GM10266 (cell line): ENCODE results near the gene CTTN.

Experiments used
- DNase-seq: peaks from one replicate; pipeline ENCODE4 v3.0.0; 2012; ENCODE audit errors: extremely low spot score
- TF ChIP-seq, protein P1 (sequence below): IDR thresholded peaks from 2 replicates; pipeline ENCODE4 v1.5.1; 2012; ENCODE audit warnings: mild to moderate bottlenecking, low read depth; ENCODE audit not compliant: control insufficient read depth, insufficient read depth; ENCODE audit errors: missing control alignments

The CTTN gene

DNA sequence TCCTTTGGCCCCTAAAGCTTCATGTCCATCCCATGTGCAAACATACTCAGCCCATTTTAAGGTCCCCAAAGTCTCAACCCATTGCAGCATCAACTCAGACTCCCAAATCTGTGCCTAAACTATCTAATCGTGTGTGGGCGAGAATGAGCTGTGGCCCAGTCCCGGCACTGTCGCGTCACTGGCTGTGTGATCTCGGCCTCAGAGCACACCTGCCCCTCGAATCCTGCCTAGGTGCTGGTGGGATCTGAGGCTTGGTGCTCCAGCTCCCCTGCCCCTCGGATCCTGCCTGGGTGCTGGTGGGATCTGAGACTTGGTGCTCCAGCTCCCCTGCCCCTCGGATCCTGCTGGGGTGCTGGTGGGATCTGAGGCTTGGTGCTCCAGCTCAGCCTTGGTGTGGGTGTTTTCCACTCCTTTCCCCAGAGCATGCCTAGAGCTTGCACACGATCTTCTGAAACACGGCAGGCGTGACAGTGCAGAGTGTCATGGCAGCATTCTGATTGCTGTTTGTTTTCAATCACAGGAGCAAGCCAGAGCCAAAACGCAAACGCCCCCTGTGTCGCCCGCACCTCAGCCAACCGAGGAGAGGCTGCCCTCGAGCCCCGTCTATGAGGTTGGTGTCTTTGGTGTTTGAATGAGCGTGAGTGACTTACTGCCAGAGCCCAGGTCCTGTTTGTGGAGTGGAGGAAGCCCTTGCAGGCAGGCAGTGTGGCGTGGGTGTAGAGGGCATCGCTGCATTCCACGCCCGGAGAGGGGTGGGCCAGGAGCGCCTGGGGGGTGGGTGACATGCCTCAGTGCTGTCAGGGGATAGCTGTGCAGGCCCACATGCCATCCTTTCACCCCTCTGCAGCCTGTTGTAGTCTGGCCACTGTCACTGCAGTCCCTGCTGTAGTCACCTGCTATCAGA, 32.6 kb downstream of the CTTN start:
- DNase-seq = no peak
- TF ChIP-seq, protein P1, sequence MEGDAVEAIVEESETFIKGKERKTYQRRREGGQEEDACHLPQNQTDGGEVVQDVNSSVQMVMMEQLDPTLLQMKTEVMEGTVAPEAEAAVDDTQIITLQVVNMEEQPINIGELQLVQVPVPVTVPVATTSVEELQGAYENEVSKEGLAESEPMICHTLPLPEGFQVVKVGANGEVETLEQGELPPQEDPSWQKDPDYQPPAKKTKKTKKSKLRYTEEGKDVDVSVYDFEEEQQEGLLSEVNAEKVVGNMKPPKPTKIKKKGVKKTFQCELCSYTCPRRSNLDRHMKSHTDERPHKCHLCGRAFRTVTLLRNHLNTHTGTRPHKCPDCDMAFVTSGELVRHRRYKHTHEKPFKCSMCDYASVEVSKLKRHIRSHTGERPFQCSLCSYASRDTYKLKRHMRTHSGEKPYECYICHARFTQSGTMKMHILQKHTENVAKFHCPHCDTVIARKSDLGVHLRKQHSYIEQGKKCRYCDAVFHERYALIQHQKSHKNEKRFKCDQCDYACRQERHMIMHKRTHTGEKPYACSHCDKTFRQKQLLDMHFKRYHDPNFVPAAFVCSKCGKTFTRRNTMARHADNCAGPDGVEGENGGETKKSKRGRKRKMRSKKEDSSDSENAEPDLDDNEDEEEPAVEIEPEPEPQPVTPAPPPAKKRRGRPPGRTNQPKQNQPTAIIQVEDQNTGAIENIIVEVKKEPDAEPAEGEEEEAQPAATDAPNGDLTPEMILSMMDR = no peak

DNA sequence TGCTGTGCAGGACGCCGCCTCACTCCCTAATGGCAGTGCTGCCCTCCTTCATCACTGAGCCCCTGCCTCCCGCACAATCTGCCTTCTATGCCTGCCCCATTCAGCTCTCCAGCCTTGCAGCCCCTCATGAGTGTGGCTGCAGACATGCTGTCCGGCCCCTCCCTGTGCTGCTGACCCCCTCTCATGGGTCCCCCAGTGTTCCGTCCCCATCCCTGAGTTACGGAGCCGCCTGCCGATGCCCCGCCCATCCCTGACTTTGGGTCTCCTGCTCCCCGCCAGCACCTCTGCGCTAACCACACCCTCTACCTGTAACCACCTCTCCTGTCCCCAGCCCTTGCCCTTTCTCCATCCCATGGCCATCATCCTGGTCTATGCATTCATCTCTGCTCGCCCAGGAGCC, 33.3 kb downstream of the CTTN start:
- TF ChIP-seq, protein P1 = no peak
- DNase-seq = no peak

DNA sequence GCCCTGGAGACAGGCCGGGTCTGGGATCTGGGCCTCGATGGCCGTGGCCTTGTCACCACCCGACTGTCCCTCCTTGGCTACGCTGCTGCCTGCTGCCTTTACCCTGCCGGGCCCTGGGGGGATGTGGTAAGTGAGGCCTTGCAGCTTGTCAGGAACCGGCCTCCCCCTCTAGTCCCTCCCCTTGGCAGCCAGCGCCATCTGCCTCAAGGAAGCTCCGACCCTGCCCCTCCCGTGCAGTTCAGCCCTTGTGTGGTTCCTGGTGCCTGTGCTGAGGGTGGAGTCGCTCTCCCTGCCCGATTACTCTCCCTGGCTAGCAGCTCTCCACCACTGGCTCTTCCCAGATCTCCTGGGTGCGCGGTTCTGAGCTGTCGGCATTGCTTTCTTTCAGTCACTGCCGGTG, 33.7 kb downstream of the CTTN start:
- TF ChIP-seq, protein P1 = no peak
- no peak for DNase-seq

DNA sequence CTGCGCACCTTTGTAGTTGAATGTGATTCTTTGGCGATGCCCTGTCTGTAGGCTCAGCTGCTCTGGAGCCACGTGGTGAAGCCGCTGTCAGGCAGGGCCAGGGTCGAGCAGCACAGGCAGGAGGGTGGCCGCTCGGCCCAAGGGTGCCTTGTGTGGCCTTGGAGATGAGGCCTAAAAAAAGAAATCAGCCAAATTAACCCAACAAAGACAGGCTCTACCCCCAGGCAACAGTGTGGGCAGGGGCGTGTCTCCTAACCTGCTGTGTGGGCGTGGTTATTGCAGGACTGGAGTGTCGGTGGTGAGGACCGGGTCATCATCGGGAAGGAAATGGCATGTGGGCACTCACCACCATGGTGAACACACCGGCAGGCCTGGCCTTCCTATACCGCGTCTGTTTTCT, 34.3 kb downstream of the CTTN start:
- DNase-seq = no peak
- TF ChIP-seq, protein P1 = no peak

DNA sequence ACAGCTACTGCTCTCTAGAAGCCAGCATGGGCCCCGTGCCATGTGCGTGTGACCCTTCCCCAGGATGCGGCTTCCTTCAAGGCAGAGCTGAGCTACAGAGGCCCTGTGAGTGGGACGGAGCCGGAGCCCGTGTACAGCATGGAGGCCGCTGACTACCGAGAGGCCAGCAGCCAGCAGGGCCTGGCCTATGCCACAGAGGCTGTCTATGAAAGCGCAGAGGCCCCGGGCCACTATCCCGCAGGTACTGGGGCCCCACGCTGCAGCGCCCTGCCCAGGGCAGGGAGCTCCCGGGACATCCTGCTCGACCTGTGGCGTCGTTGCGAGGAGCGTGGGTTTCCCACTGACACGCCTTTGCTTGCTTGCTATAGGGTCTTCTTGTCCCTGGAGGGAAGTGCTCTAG, 34.7 kb downstream of the CTTN start:
- DNase-seq = no peak
- TF ChIP-seq, protein P1 = no peak

DNA sequence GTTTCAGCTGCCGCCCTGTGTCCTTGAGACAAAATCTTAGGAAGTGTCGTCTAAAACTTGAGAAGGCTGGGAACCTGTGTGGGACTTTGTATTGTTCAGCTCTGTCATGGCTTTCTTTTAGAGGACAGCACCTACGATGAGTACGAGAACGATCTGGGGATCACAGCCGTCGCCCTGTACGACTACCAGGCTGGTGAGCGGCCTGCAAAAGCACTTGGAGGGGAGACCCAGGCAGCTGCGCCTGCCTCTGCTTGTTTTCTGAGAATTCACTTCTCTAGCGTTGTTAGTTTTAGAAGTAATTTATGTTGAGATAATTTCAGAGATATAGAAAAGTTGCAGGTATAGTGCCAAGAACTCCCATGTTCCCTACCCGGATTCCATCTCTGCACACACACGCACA, 35.2 kb downstream of the CTTN start:
- no peak for DNase-seq
- TF ChIP-seq, protein P1 = no peak

DNA sequence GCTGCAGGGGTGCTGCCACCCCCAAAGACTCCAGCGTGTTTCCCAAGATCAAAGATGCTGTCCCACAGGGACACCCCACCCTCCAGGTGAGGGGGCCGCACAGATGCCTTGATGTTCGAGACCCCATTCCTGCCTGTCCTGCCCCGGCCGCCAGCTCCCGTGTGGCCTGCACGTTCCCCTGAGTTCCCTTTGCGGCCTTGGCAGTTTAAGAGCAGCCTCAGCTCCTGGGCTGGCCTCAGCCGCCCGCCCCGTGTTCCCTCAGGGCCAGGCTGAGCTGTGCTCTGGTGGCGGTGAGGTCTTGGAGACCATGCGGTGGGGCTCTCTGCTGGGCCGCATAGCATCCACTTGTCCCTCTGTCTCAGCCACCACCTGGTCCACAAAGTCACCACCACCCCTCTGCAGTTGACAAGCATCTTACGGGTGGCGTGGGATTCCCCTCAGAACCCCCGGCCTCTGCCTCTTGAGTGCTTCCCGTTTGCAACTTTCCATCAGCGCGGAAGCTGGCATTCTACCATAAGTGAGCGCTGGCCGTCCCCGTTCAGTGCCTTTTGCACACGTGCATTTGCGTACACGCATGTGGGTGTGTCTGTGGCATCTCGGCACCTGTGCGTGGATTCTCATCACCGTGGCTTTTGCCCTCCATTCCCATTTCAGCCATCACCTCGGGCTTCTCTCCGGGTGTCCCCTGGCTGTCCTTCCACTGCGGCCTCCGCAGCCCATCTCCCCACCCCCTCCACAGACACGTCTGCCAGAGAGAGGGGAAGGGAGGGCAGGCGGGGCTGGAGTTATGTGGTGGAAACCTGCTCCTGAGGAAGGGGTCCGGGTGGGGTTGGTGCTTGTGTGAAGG, 35.9 kb downstream of the CTTN start:
- no peak for DNase-seq
- TF ChIP-seq, protein P1 = no peak
